ENCODE data around the gene BZW1. TPM values are rescaled to one million over a fixed set of nuclear protein-coding genes. Genes with fewer than 3 reads are reported as not detected.

Gene BZW1
- total RNA-seq, 4 donors from 2014 or later: 253 to 372 (median 274) TPM

GRCh38 chr2:200843993-200844948 lies 32.6 kb downstream of the BZW1 start:
- H3K27me3 ChIP-seq: no peaks in the 10 kb centered on the region
- no peaks in the 10 kb centered on the region for H3K9me3 ChIP-seq
- 94 to 98% methylated on average over 7 to 8 of the region's 24 CpGs for WGBS, 2 donors (ENCODE audit: low coverage in 1 of 2)
- ATAC-seq: no peak
- no peaks in the 10 kb centered on the region for H3K4me1 ChIP-seq
- no peaks in the 10 kb centered on the region for H3K36me3 ChIP-seq
- no peak for TF ChIP-seq CTCF (IDR thresholded peaks at IDR 0.05)
- no peak for TF ChIP-seq POLR2A (IDR thresholded peaks at IDR 0.05)
- TF ChIP-seq EP300 (IDR thresholded peaks at IDR 0.05): no peak
- no peak for TF ChIP-seq POLR2AphosphoS5 (IDR thresholded peaks at IDR 0.05)
- H3K4me3 ChIP-seq: no peak overlapping the region
- no peak overlapping the region for H3K27ac ChIP-seq

- H3K27me3 ChIP-seq: no peaks in the 10 kb centered on the region
- H3K9me3 ChIP-seq: no peaks in the 10 kb centered on the region
- WGBS, 2 donors (ENCODE audit: low coverage in 1 of 2): 100% methylated on average over 1 of the region's 5 CpGs; no CpG with 5 or more reads in 1 of the 2 donors
- no peaks in the 10 kb centered on the region for H3K4me1 ChIP-seq
- ATAC-seq: no peak
- H3K36me3 ChIP-seq: peaks cover 0 to under 1% of the 10 kb centered on the region in 2 donors
- no peak for TF ChIP-seq CTCF (IDR thresholded peaks at IDR 0.05)
- TF ChIP-seq EP300 (IDR thresholded peaks at IDR 0.05): no peak
- TF ChIP-seq POLR2A (IDR thresholded peaks at IDR 0.05): no peak
- no peak for TF ChIP-seq POLR2AphosphoS5 (IDR thresholded peaks at IDR 0.05)
- H3K4me3 ChIP-seq: no peak overlapping the region
- H3K27ac ChIP-seq: no peak overlapping the region
Observed at GRCh38 chr2:200845194-200845593, 33.5 kb downstream of the BZW1 start.

GRCh38 chr2:200845669-200846325 lies 34.1 kb downstream of the BZW1 start:
- no peak overlapping the region for H3K4me3 ChIP-seq
- no peaks in the 10 kb centered on the region for H3K4me1 ChIP-seq
- no peak for ATAC-seq
- peaks cover 0 to 7% of the 10 kb centered on the region in 2 donors for H3K36me3 ChIP-seq
- 86 to 91% methylated on average over 9 to 10 of the region's 10 CpGs for WGBS, 2 donors (ENCODE audit: low coverage in 1 of 2)
- TF ChIP-seq POLR2A (IDR thresholded peaks at IDR 0.05): no peak
- H3K27ac ChIP-seq: no peak overlapping the region
- no peaks in the 10 kb centered on the region for H3K27me3 ChIP-seq
- no peaks in the 10 kb centered on the region for H3K9me3 ChIP-seq

- H3K4me1 ChIP-seq: peaks cover 0 to 2% (median 0%) of the 10 kb centered on the region in 3 donors
- no peak for ATAC-seq
- no peaks in the 10 kb centered on the region for H3K27me3 ChIP-seq
- peaks cover 0 to 22% of the 10 kb centered on the region in 2 donors for H3K36me3 ChIP-seq
- no peaks in the 10 kb centered on the region for H3K9me3 ChIP-seq
- TF ChIP-seq POLR2A (IDR thresholded peaks at IDR 0.05) (no peak), CTCF (IDR thresholded peaks at IDR 0.05) (no peak), POLR2AphosphoS5 (IDR thresholded peaks at IDR 0.05) (no peak), EP300 (IDR thresholded peaks at IDR 0.05) (no peak)
- H3K4me3 ChIP-seq: no peak overlapping the region
- H3K27ac ChIP-seq: no peak overlapping the region
Observed at GRCh38 chr2:200847269-200847668, 35.6 kb downstream of the BZW1 start.

- TF ChIP-seq POLR2AphosphoS5 (IDR thresholded peaks at IDR 0.05) (no peak), POLR2A (IDR thresholded peaks at IDR 0.05) (no peak), CTCF (IDR thresholded peaks at IDR 0.05) (no peak), EP300 (IDR thresholded peaks at IDR 0.05) (no peak)
- peaks cover 0 to 9% (median 0%) of the 10 kb centered on the region in 3 donors for H3K4me1 ChIP-seq
Observed at GRCh38 chr2:200847939-200848338, 36.2 kb downstream of the BZW1 start.

More at GRCh38 chr2:200847939-200848338, 36.2 kb downstream of the BZW1 start:
- peaks cover 5 to 28% of the 10 kb centered on the region in 2 donors for H3K36me3 ChIP-seq
- 60 to 86% methylated on average over 1 to 4 of the region's 4 CpGs for WGBS, 2 donors (ENCODE audit: low coverage in 1 of 2)
- no peak overlapping the region for H3K4me3 ChIP-seq
- ATAC-seq: no peak
- no peaks in the 10 kb centered on the region for H3K9me3 ChIP-seq
- no peak overlapping the region for H3K27ac ChIP-seq
- H3K27me3 ChIP-seq: no peaks in the 10 kb centered on the region
